Fibroblast of skin of right quadriceps (primary cell): ENCODE measurements around the gene REELD1.

Experiments
- DNase-seq: peaks from one replicate; pipeline ENCODE4 v3.0.0-alpha.2; 2013

REELD1 gene

GRCh38 chr4:146271466-146271865, 57.1 kb downstream of the REELD1 start:
- DNase-seq, result no peak

GRCh38 chr4:146273204-146273901, 59.0 kb downstream of the REELD1 start:
- no peak for DNase-seq

DNA sequence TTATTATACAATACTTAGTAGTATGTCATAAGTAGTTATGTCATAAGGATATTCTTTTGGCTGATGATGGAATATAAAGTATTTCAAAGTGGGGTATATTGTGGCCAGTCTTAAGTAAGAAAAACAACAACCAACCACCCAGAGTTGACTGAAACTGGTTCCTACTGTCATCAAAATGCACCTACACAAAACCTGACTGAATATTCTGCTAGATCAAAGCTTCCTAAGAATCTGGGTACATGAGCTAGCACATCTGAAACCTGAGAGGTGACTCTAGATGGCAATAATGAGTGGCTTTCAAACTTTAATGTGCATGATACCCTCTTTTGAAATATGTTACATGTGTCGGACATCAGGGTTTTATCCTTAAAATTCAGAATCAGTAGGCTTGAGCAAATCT, 60.4 kb downstream of the REELD1 start:
- DNase-seq, result no peak

- no peak for DNase-seq
Observed at GRCh38 chr4:146275370-146275769, 61.0 kb downstream of the REELD1 start.

- no peak for DNase-seq
Observed at GRCh38 chr4:146278986-146279385, 64.6 kb downstream of the REELD1 start.
